NCI-H146 (cell line): Measurements from ENCODE around the gene MYH8.

Experiments used
- DNase-seq: peaks from one replicate; lab custom pipeline; 2025; lab: John Stamatoyannopoulos, UW

The MYH8 gene

GRCh38 chr17:10380631-10381408 is 40.9 kb downstream of the MYH8 start:
- no peak for DNase-seq

DNA sequence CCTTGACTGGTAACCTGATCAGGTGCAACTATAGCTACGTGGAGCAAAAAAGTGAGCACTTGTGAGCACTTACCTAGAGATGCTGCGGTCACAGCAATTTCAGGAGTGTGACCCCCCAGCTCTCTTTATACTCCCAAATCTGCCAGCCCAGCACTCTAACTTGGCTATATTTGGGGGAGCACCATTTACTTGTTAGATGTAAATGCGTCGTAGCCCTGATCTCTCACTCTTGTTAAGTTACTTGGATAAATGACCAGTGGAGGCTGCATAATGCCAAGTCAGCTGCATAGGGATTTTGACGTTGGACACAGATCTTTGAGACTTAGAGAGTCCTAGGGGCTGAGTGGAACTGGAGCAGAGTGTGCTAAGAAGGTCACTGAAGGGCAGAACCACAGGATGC is 48.8 kb downstream of the MYH8 start, which contains the start of gene MYH13:
TSS of gene MYH13 (minus strand) at position 101 of the 400 bp plus-strand sequence. CDS start 8,476 bp downstream, outside the sequence.
- DNase-seq, result no peak

DNA sequence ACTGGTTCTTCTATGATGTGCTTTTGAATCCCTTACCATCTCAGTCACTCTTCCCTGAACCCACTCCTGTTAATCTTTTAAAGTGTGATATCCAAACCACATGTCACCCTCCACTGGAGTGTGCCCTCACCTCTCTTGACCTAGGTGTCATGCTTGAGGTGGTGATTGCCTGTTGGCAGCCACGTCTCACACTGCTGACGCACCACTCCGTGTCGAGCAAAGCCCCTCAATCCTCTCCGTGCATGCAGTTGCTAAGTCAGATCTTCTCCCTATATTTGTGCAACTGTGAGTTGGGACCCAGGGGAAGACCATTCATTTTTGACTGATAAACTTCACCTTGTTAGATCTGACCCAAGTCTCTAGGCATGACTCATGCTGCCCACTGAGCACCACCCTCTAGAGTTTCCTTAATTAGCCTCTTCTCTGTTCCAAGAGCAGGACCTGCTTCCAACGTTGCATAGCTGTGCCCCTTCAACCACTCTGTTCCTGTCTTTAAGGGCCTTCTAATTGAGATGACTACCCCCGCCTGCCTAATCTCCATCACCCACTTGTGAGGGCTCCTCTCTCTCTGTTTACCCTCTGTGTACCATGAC is 51.6 kb downstream of the MYH8 start:
- no peak for DNase-seq

DNA sequence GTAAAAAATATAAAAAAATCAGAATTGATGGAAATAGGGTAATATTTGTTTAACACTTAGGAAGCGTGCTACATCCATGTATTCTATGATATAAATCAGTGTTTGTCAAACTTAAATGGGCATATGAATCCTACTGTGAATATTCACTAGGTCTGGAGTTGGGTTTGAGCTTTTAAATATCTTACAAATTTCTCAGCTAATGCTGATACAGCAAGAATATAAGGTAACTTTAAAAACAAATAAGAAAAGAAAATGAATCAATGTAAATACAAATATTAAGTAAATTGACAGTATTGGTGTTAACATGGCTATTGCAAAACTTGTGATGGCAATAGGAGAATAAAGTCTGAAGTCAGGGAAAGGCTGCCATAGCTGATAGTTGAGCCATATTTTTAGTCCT is 52.5 kb downstream of the MYH8 start:
- DNase-seq, result no peak

- no peak for DNase-seq
Observed at GRCh38 chr17:10368561-10368960, 53.2 kb downstream of the MYH8 start.

GRCh38 chr17:10360578-10360977 is 61.2 kb downstream of the MYH8 start:
- no peak for DNase-seq

- DNase-seq, result peak; percentile 1
Observed at GRCh38 chr17:10357768-10358167, 64.0 kb downstream of the MYH8 start.

DNA sequence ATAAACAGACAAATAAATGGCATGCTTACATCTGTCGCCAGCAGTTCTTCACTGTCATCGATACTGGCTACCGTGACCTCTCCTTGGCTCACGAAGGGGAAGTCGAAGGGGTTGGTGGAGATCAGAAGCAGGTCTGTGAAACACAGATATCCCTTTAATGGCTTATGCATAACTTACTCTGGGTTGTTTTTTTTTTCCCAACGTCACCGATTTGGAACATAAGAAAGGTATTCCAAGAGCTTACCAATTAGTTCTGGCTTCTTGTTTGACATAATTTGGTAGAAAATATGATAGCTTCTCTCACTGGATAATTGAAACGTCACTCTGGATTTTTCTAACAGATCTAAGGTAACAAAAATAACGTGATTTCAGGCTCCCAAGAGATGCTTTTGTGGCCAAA is 67.1 kb downstream of the MYH8 start:
- DNase-seq, result no peak

DNA sequence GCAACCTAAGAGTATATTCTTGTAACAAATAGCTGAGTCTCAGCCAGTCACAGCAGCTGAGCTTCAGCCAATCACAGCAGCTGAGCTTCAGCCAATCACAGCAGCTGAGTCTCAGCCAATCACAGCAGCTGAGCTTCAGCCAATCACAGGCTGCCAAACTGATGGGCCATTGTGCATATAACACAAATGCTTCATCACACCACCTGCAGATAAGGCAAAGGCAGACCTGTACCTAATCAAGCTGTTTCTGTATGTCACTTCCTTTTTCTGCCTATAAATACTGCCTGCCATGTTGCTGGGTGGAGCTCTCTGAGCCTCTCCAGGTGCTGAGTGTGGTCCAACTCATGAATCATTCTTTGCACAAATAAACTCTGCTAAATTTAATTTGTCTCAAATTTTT is 68.9 kb downstream of the MYH8 start:
- DNase-seq, result no peak

GRCh38 chr17:10349403-10349802 is 72.3 kb downstream of the MYH8 start:
- no peak for DNase-seq

GRCh38 chr17:10344816-10345215 is 76.9 kb downstream of the MYH8 start:
- DNase-seq, result no peak
